Activated CD4-positive, alpha-beta T cell treated with anti-CD3 and anti-CD28 coated beads, Interleukin-2, amount 10 ng/mL, durations not matched to agents 7 days and 5 days (primary cell): Measurements from ENCODE around the gene ITPR1. TPM values are rescaled to one million over a fixed set of nuclear protein-coding genes. Genes with fewer than 3 reads are reported as not detected.

Experiments used
- CTCF ChIA-PET: fragments of 350-600 bp; sonication (Branson Sonifier 250); formaldehyde crosslinking; loops from one replicate; lab custom pipeline; 2021; ENCODE audit warnings: antibody characterized with exemption; lab: Charles Lee
- POLR2A ChIA-PET: fragments of 350-600 bp; sonication (Branson Sonifier 250); formaldehyde crosslinking; loops from one replicate; lab custom pipeline; 2021; ENCODE audit warnings: antibody characterized with exemption; lab: Charles Lee
- DNase-seq: peaks from one replicate; pipeline ENCODE4 v3.0.0-alpha.2; 2020
- H3K27ac Mint-ChIP-seq: one replicate; pipeline ENCODE4 v1.8.0; 2021; ENCODE audit warnings: mild to moderate bottlenecking, moderate library complexity, mixed read lengths
- H3K27me3 Mint-ChIP-seq: one replicate; pipeline ENCODE4 v1.8.0; 2021; ENCODE audit warnings: mixed read lengths
- H3K36me3 Mint-ChIP-seq: one replicate; pipeline ENCODE4 v1.8.0; 2021; ENCODE audit warnings: low read depth, mixed read lengths
- H3K4me1 Mint-ChIP-seq: one replicate; pipeline ENCODE4 v1.8.0; 2021; ENCODE audit warnings: mixed read lengths
- H3K4me3 Mint-ChIP-seq: one replicate; pipeline ENCODE4 v1.8.0; 2021; ENCODE audit warnings: mild to moderate bottlenecking, moderate library complexity, mixed read lengths
- H3K9me3 Mint-ChIP-seq: one replicate; pipeline ENCODE4 v1.8.0; 2021; ENCODE audit warnings: mixed read lengths
- total RNA-seq, 2 experiments: library from RNA; stranded (reverse); gene quantifications; one replicate each; pipeline ENCODE4 v1.2.3, GENCODE V29; 2021

Gene ITPR1
- total RNA-seq, 2 experiments from 2014 or later: 42.3 to 44.7 TPM

GRCh38 chr3:4807381-4808280 lies 314.5 kb downstream of the ITPR1 start:
- no peak overlapping the region for H3K4me3 Mint-ChIP-seq
- no peaks in the 10 kb centered on the region for H3K9me3 Mint-ChIP-seq
- H3K27ac Mint-ChIP-seq: no peak overlapping the region
- H3K4me1 Mint-ChIP-seq: peaks cover 50% of the 10 kb centered on the region
- H3K36me3 Mint-ChIP-seq: peaks cover 60% of the 10 kb centered on the region
- no peak for DNase-seq
- POLR2A ChIA-PET: no interaction called here
- no peaks in the 10 kb centered on the region for H3K27me3 Mint-ChIP-seq
- CTCF ChIA-PET: interaction anchor here (0.8 to 1.7 kb wide), 5 partner anchors 10 to 96 kb away, joined by 3 to 5 read pairs (median 3); no protein-coding TSS in a partner anchor

GRCh38 chr3:4808637-4809036 lies 315.5 kb downstream of the ITPR1 start:
- H3K27me3 Mint-ChIP-seq: no peaks in the 10 kb centered on the region
- no peak overlapping the region for H3K27ac Mint-ChIP-seq
- CTCF ChIA-PET: interaction anchor here (1.1 to 2.1 kb wide), 3 partner anchors 13 to 172 kb away, joined by 3 to 8 read pairs (median 7); no protein-coding TSS in a partner anchor
- peaks cover 59% of the 10 kb centered on the region for H3K36me3 Mint-ChIP-seq
- peaks cover 47% of the 10 kb centered on the region for H3K4me1 Mint-ChIP-seq
- POLR2A ChIA-PET: no interaction called here
- H3K4me3 Mint-ChIP-seq: no peak overlapping the region
- no peak for DNase-seq
- no peaks in the 10 kb centered on the region for H3K9me3 Mint-ChIP-seq

GRCh38 chr3:4809922-4810321 lies 316.8 kb downstream of the ITPR1 start:
- no peak for DNase-seq
- Mint-ChIP-seq H3K36me3 (peaks cover 60% of the 10 kb centered on the region), H3K4me1 (peaks cover 36% of the 10 kb centered on the region), H3K9me3 (no peaks in the 10 kb centered on the region), H3K27me3 (no peaks in the 10 kb centered on the region), H3K4me3 (no peak overlapping the region), H3K27ac (no peak overlapping the region)
- ChIA-PET POLR2A (no interaction called here), CTCF (interaction anchor here (0.7 to 2.1 kb wide), 9 partner anchors 10 to 171 kb away, joined by 3 to 8 read pairs (median 4); no protein-coding TSS in a partner anchor)

- no peak overlapping the region for H3K4me3 Mint-ChIP-seq
- H3K27ac Mint-ChIP-seq: no peak overlapping the region
- H3K36me3 Mint-ChIP-seq: peaks cover 64% of the 10 kb centered on the region
- no peak for DNase-seq
- peaks cover 11% of the 10 kb centered on the region for H3K9me3 Mint-ChIP-seq
- ChIA-PET CTCF (interaction anchor here (0.9 to 1.7 kb wide), 2 partner anchors 89 to 101 kb away, joined by 3 to 4 read pairs; no protein-coding TSS in a partner anchor), POLR2A (interaction anchor here (0.6 kb wide), 1 partner anchor 13 kb away, joined by 3 read pairs; no protein-coding TSS in a partner anchor)
- H3K4me1 Mint-ChIP-seq: peaks cover 20% of the 10 kb centered on the region
- no peaks in the 10 kb centered on the region for H3K27me3 Mint-ChIP-seq
Measured at GRCh38 chr3:4812591-4812990, 319.4 kb downstream of the ITPR1 start.

GRCh38 chr3:4813909-4814304 lies 320.8 kb downstream of the ITPR1 start:
- Mint-ChIP-seq H3K4me1 (peaks cover 14% of the 10 kb centered on the region), H3K27ac (no peak overlapping the region), H3K36me3 (peaks cover 69% of the 10 kb centered on the region), H3K9me3 (peaks cover 16% of the 10 kb centered on the region), H3K27me3 (no peaks in the 10 kb centered on the region), H3K4me3 (no peak overlapping the region)
- ChIA-PET CTCF (interaction anchor here (1.8 kb wide), 1 partner anchor 166 kb away, joined by 6 read pairs; the partner anchor contains the start of gene BHLHE40), POLR2A (no interaction called here)
- no peak for DNase-seq

GRCh38 chr3:4814305-4814903 lies 321.3 kb downstream of the ITPR1 start:
- peaks cover 15% of the 10 kb centered on the region for H3K4me1 Mint-ChIP-seq
- POLR2A ChIA-PET: no interaction called here
- peaks cover 16% of the 10 kb centered on the region for H3K9me3 Mint-ChIP-seq

GRCh38 chr3:4814904-4815574 lies 321.9 kb downstream of the ITPR1 start:
- ChIA-PET CTCF (interaction anchor here (1.0 to 1.8 kb wide), 7 partner anchors 9 to 165 kb away, joined by 3 to 7 read pairs (median 3); partner anchors contain the start of gene BHLHE40), POLR2A (no interaction called here)
- Mint-ChIP-seq H3K27me3 (no peaks in the 10 kb centered on the region), H3K4me3 (no peak overlapping the region), H3K4me1 (peaks cover 14% of the 10 kb centered on the region), H3K36me3 (peaks cover 73% of the 10 kb centered on the region), H3K27ac (peak overlapping the region; percentile 14), H3K9me3 (peaks cover 16% of the 10 kb centered on the region)
- no peak for DNase-seq

More at GRCh38 chr3:4814305-4814903, 321.3 kb downstream of the ITPR1 start:
- H3K27ac Mint-ChIP-seq: peak overlapping the region; percentile 57
- CTCF ChIA-PET: interaction anchor here (1.0 to 1.8 kb wide), 4 partner anchors 13 to 166 kb away, joined by 3 to 6 read pairs (median 4); partner anchors contain the start of gene BHLHE40
- no peak overlapping the region for H3K4me3 Mint-ChIP-seq
- H3K27me3 Mint-ChIP-seq: no peaks in the 10 kb centered on the region
- DNase-seq: no peak
- peaks cover 72% of the 10 kb centered on the region for H3K36me3 Mint-ChIP-seq

- Mint-ChIP-seq H3K4me1 (peaks cover 19% of the 10 kb centered on the region), H3K4me3 (no peak overlapping the region), H3K27ac (no peak overlapping the region), H3K9me3 (peaks cover 16% of the 10 kb centered on the region), H3K36me3 (peaks cover 73% of the 10 kb centered on the region), H3K27me3 (no peaks in the 10 kb centered on the region)
- ChIA-PET POLR2A (no interaction called here), CTCF (interaction anchor here (0.9 to 1.4 kb wide), 3 partner anchors 10 to 95 kb away, joined by 3 to 4 read pairs (median 3); no protein-coding TSS in a partner anchor)
- no peak for DNase-seq
Measured at GRCh38 chr3:4816306-4816705, 323.2 kb downstream of the ITPR1 start.

GRCh38 chr3:4816718-4817117 lies 323.6 kb downstream of the ITPR1 start:
- no peak overlapping the region for H3K4me3 Mint-ChIP-seq
- CTCF ChIA-PET: interaction anchor here (0.9 to 1.3 kb wide), 2 partner anchors 10 to 95 kb away, joined by 3 to 4 read pairs; no protein-coding TSS in a partner anchor

GRCh38 chr3:4817128-4817527 lies 324.0 kb downstream of the ITPR1 start:
- Mint-ChIP-seq H3K27me3 (no peaks in the 10 kb centered on the region), H3K27ac (no peak overlapping the region), H3K36me3 (peaks cover 76% of the 10 kb centered on the region), H3K4me1 (peaks cover 27% of the 10 kb centered on the region), H3K9me3 (peaks cover 16% of the 10 kb centered on the region), H3K4me3 (no peak overlapping the region)
- POLR2A ChIA-PET: no interaction called here
- CTCF ChIA-PET: interaction anchor here (0.9 to 1.3 kb wide), 2 partner anchors 9 to 96 kb away, joined by 3 to 4 read pairs; no protein-coding TSS in a partner anchor
- no peak for DNase-seq

More at GRCh38 chr3:4816718-4817117, 323.6 kb downstream of the ITPR1 start:
- Mint-ChIP-seq H3K36me3 (peaks cover 74% of the 10 kb centered on the region), H3K4me1 (peaks cover 23% of the 10 kb centered on the region), H3K27me3 (no peaks in the 10 kb centered on the region), H3K9me3 (peaks cover 16% of the 10 kb centered on the region), H3K27ac (no peak overlapping the region)
- POLR2A ChIA-PET: no interaction called here
- DNase-seq: no peak

GRCh38 chr3:4818164-4818563 lies 325.0 kb downstream of the ITPR1 start:
- Mint-ChIP-seq H3K4me3 (no peak overlapping the region), H3K9me3 (peaks cover 16% of the 10 kb centered on the region), H3K27ac (no peak overlapping the region), H3K27me3 (no peaks in the 10 kb centered on the region), H3K36me3 (peaks cover 76% of the 10 kb centered on the region), H3K4me1 (peaks cover 37% of the 10 kb centered on the region)
- CTCF ChIA-PET: interaction anchor here (0.9 kb wide), 1 partner anchor 85 kb away, joined by 3 read pairs; no protein-coding TSS in a partner anchor
- POLR2A ChIA-PET: no interaction called here
- no peak for DNase-seq
